Activated naive CD8-positive, alpha-beta T cell (primary cell): ENCODE measurements around the gene LCN12.

ENCODE experiments used
- H3K27ac Mint-ChIP-seq: one replicate; pipeline ENCODE4 v1.8.0; 2021; ENCODE audit warnings: mixed read lengths
- H3K27me3 Mint-ChIP-seq: one replicate; pipeline ENCODE4 v1.8.0; 2021; ENCODE audit warnings: mixed read lengths
- H3K36me3 Mint-ChIP-seq: one replicate; pipeline ENCODE4 v1.8.0; 2021; ENCODE audit warnings: mixed read lengths
- H3K4me1 Mint-ChIP-seq: one replicate; pipeline ENCODE4 v1.8.0; 2021; ENCODE audit warnings: low read depth, mixed read lengths
- H3K4me3 Mint-ChIP-seq: one replicate; pipeline ENCODE4 v1.8.0; 2021; ENCODE audit warnings: mild to moderate bottlenecking, mixed read lengths
- H3K9me3 Mint-ChIP-seq: one replicate; pipeline ENCODE4 v1.8.0; 2021; ENCODE audit warnings: low read depth, mixed read lengths

The LCN12 gene

GRCh38 chr9:136921718-136922117 is 30.4 kb upstream of the LCN12 start:
- no peak overlapping the region for H3K4me3 Mint-ChIP-seq
- H3K36me3 Mint-ChIP-seq: no peaks in the 10 kb centered on the region
- no peaks in the 10 kb centered on the region for H3K27me3 Mint-ChIP-seq
- no peaks in the 10 kb centered on the region for H3K9me3 Mint-ChIP-seq
- no peak overlapping the region for H3K27ac Mint-ChIP-seq
- H3K4me1 Mint-ChIP-seq: no peaks in the 10 kb centered on the region

GRCh38 chr9:136922540-136922939 is 29.5 kb upstream of the LCN12 start:
- no peak overlapping the region for H3K4me3 Mint-ChIP-seq
- H3K9me3 Mint-ChIP-seq: no peaks in the 10 kb centered on the region
- H3K27me3 Mint-ChIP-seq: no peaks in the 10 kb centered on the region
- no peaks in the 10 kb centered on the region for H3K4me1 Mint-ChIP-seq
- no peak overlapping the region for H3K27ac Mint-ChIP-seq
- no peaks in the 10 kb centered on the region for H3K36me3 Mint-ChIP-seq

- H3K27me3 Mint-ChIP-seq: no peaks in the 10 kb centered on the region
- H3K4me3 Mint-ChIP-seq: no peak overlapping the region
- no peak overlapping the region for H3K27ac Mint-ChIP-seq
- no peaks in the 10 kb centered on the region for H3K36me3 Mint-ChIP-seq
- no peaks in the 10 kb centered on the region for H3K9me3 Mint-ChIP-seq
- peaks cover under 1% of the 10 kb centered on the region for H3K4me1 Mint-ChIP-seq
These were observed 28.2 kb upstream of the LCN12 start for GRCh38 chr9:136923881-136924280.

- H3K4me1 Mint-ChIP-seq: peaks cover 2% of the 10 kb centered on the region
- no peaks in the 10 kb centered on the region for H3K9me3 Mint-ChIP-seq
- no peak overlapping the region for H3K4me3 Mint-ChIP-seq
- no peak overlapping the region for H3K27ac Mint-ChIP-seq
- no peaks in the 10 kb centered on the region for H3K36me3 Mint-ChIP-seq
- H3K27me3 Mint-ChIP-seq: no peaks in the 10 kb centered on the region
These were observed 26.5 kb upstream of the LCN12 start for GRCh38 chr9:136925414-136926153.

GRCh38 chr9:136926154-136926704 is 25.8 kb upstream of the LCN12 start:
- peaks cover 2% of the 10 kb centered on the region for H3K4me1 Mint-ChIP-seq
- no peaks in the 10 kb centered on the region for H3K9me3 Mint-ChIP-seq
- H3K4me3 Mint-ChIP-seq: no peak overlapping the region
- no peaks in the 10 kb centered on the region for H3K27me3 Mint-ChIP-seq
- H3K36me3 Mint-ChIP-seq: no peaks in the 10 kb centered on the region
- no peak overlapping the region for H3K27ac Mint-ChIP-seq

GRCh38 chr9:136926749-136927148 is 25.3 kb upstream of the LCN12 start:
- Mint-ChIP-seq H3K4me3 (no peak overlapping the region), H3K4me1 (peaks cover 3% of the 10 kb centered on the region), H3K27me3 (no peaks in the 10 kb centered on the region), H3K9me3 (no peaks in the 10 kb centered on the region), H3K36me3 (no peaks in the 10 kb centered on the region), H3K27ac (no peak overlapping the region)

- Mint-ChIP-seq H3K36me3 (no peaks in the 10 kb centered on the region), H3K4me1 (peaks cover 7% of the 10 kb centered on the region), H3K4me3 (no peak overlapping the region), H3K27ac (no peak overlapping the region), H3K27me3 (no peaks in the 10 kb centered on the region), H3K9me3 (no peaks in the 10 kb centered on the region)
These were observed 24.5 kb upstream of the LCN12 start for GRCh38 chr9:136927343-136928271.

GRCh38 chr9:136928591-136928990 is 23.5 kb upstream of the LCN12 start:
- Mint-ChIP-seq H3K4me1 (peaks cover 7% of the 10 kb centered on the region), H3K4me3 (no peak overlapping the region), H3K27me3 (no peaks in the 10 kb centered on the region), H3K36me3 (no peaks in the 10 kb centered on the region), H3K27ac (peak overlapping the region; percentile 22), H3K9me3 (no peaks in the 10 kb centered on the region)

- Mint-ChIP-seq H3K36me3 (no peaks in the 10 kb centered on the region), H3K9me3 (no peaks in the 10 kb centered on the region), H3K4me1 (peaks cover 7% of the 10 kb centered on the region), H3K27ac (no peak overlapping the region), H3K27me3 (no peaks in the 10 kb centered on the region), H3K4me3 (no peak overlapping the region)
These were observed 22.1 kb upstream of the LCN12 start for GRCh38 chr9:136930014-136930413.

- Mint-ChIP-seq H3K36me3 (no peaks in the 10 kb centered on the region), H3K27ac (no peak overlapping the region), H3K27me3 (no peaks in the 10 kb centered on the region), H3K4me1 (peaks cover 7% of the 10 kb centered on the region), H3K4me3 (no peak overlapping the region), H3K9me3 (no peaks in the 10 kb centered on the region)
These were observed 20.4 kb upstream of the LCN12 start for GRCh38 chr9:136931611-136932130.

- H3K27me3 Mint-ChIP-seq: no peaks in the 10 kb centered on the region
- no peaks in the 10 kb centered on the region for H3K9me3 Mint-ChIP-seq
- H3K4me3 Mint-ChIP-seq: no peak overlapping the region
- peaks cover 4% of the 10 kb centered on the region for H3K4me1 Mint-ChIP-seq
- no peaks in the 10 kb centered on the region for H3K36me3 Mint-ChIP-seq
- H3K27ac Mint-ChIP-seq: no peak overlapping the region
These were observed 17.8 kb upstream of the LCN12 start for GRCh38 chr9:136934277-136934676.

GRCh38 chr9:136935651-136936050 is 16.4 kb upstream of the LCN12 start:
- H3K36me3 Mint-ChIP-seq: no peaks in the 10 kb centered on the region
- no peaks in the 10 kb centered on the region for H3K9me3 Mint-ChIP-seq
- H3K4me3 Mint-ChIP-seq: no peak overlapping the region
- H3K4me1 Mint-ChIP-seq: peaks cover 4% of the 10 kb centered on the region
- H3K27me3 Mint-ChIP-seq: no peaks in the 10 kb centered on the region
- no peak overlapping the region for H3K27ac Mint-ChIP-seq

- H3K4me1 Mint-ChIP-seq: peaks cover 4% of the 10 kb centered on the region
- no peaks in the 10 kb centered on the region for H3K27me3 Mint-ChIP-seq
- H3K4me3 Mint-ChIP-seq: no peak overlapping the region
- H3K36me3 Mint-ChIP-seq: no peaks in the 10 kb centered on the region
- H3K27ac Mint-ChIP-seq: peak overlapping the region; percentile 8
- no peaks in the 10 kb centered on the region for H3K9me3 Mint-ChIP-seq
These were observed 15.4 kb upstream of the LCN12 start for GRCh38 chr9:136936645-136937170.

GRCh38 chr9:136937186-136938001 is 14.7 kb upstream of the LCN12 start:
- H3K4me3 Mint-ChIP-seq: no peak overlapping the region
- H3K9me3 Mint-ChIP-seq: no peaks in the 10 kb centered on the region
- H3K36me3 Mint-ChIP-seq: no peaks in the 10 kb centered on the region
- no peak overlapping the region for H3K27ac Mint-ChIP-seq
- no peaks in the 10 kb centered on the region for H3K27me3 Mint-ChIP-seq
- no peaks in the 10 kb centered on the region for H3K4me1 Mint-ChIP-seq
